Activated CD4-positive, alpha-beta T cell treated with anti-CD3 and anti-CD28 coated beads for 1 hour (primary cell): Measurements from ENCODE around the gene IGFBPL1.
"Not testable (repeated sequence)": the region's sequence is repeated elsewhere in the genome, so short reads cannot be mapped to it uniquely, and the experiment has no call there.

ENCODE experiments used
- DNase-seq: peaks from one replicate; pipeline ENCODE4 v3.0.0-alpha.2; 2020

Gene IGFBPL1, protein sequence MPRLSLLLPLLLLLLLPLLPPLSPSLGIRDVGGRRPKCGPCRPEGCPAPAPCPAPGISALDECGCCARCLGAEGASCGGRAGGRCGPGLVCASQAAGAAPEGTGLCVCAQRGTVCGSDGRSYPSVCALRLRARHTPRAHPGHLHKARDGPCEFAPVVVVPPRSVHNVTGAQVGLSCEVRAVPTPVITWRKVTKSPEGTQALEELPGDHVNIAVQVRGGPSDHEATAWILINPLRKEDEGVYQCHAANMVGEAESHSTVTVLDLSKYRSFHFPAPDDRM

DNA sequence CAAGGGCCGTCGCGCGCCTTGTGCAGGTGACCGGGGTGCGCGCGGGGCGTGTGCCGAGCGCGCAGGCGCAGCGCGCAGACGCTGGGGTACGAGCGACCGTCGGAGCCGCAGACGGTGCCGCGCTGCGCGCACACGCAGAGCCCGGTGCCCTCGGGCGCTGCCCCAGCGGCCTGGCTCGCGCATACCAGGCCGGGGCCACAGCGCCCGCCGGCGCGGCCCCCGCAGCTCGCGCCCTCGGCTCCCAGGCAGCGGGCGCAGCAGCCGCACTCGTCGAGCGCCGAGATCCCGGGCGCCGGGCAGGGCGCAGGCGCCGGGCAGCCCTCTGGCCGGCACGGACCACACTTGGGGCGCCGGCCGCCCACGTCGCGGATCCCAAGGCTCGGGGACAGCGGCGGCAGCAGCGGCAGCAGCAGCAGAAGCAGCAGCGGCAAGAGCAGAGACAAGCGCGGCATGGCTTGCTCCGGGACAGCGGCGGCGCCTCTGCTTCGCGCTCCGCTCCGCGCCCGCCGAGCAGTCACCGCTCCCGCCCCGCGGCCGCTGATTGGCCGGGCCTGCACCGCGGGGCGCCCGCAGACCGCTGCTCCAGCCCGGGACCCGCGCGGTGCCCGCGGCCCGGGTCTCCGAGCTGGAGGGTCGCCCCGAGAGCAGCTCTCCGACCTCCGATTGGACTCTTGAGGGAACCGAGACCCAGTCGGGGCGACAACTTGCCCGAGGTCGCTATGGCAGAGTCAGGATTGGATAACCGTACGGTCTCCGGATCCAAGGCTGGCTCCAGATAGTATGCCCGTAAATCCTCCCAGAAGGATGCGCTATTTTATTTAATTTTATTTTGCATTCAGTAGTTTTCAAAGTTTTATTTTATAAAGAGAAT is at the start of gene IGFBPL1:
Gene IGFBPL1 (minus strand): TSS at position 482 of the 871 bp plus-strand sequence. CDS start 30 bp downstream, at position 452.
- DNase-seq: no peak

DNA sequence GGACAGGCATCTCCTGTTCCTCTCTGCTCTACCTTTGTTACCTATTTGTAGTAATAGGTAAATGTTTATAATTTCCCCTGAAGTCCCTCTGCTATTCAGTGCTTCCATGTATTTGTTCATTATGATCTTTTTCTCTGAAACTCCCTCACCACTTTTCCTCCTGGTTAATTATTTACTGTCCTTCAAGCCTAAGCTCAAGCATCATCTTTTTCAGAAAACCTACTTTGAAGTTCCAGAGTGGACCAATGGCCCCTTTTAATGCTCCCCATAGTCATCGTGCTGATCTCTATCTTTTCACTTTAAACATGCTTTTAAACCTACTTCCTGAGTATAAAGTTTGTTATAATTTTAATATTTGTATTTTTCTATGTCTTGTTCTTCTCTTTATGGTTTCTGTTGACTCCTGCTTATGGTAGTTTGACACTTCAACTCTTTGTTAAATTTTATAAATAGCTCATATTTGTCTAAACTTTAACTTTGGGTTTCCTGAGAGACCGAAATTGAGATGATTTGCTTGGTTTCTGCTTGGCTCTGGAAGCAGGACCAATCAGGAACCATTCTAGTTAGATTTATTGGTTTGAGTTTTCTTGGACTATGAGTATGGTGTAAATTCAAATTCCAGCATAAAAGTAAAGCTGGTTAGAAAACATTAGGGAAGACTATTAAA is 48.5 kb upstream of the IGFBPL1 start:
- DNase-seq: not testable (repeated sequence)

DNA sequence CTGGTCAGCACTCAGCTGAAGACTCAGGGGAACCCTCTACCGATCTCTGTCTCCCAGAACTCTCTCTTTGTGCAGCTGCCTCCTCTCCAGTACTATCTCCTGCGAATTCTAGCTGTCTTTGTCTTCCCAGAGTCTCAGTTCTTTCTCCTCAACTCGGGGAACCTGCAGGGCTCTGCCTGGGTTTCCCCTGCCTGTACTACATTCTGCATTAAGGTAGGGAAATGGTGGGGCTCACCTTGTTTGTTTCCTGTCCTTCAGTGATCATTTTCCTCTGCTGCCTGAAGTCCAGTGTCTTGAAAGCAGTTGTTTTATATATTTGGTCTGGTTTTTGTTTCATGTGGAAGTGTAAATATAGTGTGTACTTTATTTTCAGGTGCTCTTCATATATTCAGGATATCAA is 43.1 kb upstream of the IGFBPL1 start:
- no peak for DNase-seq

DNA sequence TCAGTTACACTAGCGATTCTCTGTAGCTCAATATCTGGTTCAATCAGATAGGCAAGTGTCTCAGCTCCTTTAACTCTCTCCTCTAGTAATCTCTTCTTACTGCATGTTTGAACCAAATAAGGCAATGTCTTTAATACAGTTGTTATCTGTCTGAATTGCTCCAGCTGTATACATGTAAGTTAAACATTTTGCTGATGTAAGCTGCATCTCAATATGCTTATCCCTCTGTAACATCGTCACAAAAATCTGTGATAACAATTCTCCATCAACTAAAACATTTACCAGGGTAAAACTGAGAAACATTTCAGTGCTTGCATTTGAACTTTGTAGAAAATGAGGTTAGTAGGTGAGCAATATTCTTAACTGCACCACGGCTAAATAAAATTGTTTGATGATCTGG is 29.6 kb upstream of the IGFBPL1 start:
- DNase-seq: no peak

DNA sequence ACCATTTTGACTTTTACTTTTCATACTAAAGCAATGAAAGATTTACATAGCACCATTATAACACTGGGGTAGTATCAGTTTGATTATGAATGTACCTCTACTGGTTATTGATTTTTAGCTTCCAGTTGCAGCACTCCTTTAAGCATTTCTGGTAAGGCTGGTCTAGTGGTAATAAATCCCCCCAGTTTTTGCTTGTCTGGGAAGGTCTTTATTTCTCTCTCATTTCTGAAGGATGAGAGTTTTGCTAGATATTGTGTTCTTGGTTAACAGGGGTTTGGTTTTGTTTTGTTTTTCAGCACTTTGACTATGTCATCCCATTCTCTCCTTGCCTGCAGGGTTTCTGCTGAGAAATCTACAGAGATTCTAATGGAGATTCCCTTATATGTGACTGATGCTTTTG is 26.9 kb upstream of the IGFBPL1 start:
- no peak for DNase-seq

DNA sequence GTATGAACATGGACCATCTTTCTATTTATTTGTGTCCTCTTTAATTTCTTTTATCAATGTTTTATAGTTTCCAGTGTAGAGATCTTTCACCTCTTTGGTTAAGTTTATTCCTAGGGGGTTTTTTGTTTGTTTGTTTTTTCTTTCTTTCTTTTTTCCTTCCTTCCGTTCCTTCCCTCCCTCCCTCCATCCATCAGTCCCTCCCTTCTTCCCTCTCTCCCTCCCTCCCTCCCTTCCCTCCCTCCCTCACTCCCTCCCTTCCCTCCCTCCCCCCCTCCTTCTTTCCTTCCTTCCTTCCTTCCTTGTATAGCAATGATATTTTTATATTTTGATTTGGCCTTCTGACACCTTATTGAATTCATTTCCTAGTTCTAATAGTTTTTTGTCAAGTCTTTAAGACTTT is 23.4 kb upstream of the IGFBPL1 start:
- no peak for DNase-seq

DNA sequence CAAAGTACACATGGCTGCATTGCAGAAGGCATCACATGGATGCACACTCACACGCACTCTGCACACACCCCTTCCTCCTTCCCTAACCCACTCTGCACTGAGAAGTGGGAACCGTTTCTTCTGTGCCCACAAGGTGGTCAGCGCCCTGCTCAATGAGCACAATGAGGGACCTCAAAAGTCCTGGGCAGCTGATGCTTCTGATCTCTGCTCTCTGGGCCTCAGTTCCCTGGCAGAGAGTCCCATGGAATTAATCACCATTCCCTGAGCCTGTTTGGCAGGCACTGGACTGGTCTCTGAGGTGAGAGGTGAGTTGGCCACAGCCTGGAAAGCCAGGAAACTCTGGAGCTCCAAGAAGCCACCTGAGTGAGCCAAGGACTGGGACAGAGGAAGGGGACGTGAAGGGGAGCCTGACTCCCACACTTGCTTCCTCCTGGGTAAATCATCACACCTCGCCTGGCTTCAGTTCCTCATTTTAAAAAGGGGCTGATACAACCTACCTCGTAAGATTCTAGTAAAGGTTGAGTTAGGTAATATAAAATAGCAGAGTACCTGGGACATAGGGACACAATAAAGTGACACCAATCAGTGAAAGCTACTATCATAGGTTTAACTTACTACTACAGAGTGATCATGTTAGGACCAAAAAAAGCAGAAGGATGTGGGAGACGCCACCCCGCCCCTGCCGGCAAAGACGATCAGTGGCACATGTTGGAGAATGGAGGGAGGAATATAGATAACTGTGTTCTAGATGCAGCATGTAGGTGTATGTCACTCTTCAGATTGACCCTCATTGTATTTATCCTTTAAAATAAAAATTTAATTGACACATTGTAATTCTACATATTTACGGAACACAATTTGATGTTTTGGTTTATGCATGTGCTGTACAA is 21.1 kb upstream of the IGFBPL1 start:
- no peak for DNase-seq

DNA sequence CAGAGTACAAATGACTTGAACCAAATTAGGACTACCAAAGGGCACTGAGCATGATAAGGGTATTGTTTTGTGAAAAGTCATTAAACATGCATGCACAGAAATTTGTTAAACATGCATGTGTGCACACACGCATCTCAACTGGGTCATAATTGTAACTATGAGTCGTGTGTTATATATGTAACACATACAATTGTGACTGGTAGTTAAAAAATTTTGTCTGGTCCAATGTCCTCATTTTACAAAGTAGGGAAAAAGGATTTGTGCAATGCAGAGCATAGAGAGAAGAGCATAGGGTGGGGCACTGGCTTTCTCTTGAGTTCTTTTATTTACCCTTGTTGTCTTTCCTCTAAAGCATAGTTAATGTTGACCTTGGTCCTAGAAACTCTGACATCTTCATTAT is 19.3 kb upstream of the IGFBPL1 start:
- DNase-seq: no peak

DNA sequence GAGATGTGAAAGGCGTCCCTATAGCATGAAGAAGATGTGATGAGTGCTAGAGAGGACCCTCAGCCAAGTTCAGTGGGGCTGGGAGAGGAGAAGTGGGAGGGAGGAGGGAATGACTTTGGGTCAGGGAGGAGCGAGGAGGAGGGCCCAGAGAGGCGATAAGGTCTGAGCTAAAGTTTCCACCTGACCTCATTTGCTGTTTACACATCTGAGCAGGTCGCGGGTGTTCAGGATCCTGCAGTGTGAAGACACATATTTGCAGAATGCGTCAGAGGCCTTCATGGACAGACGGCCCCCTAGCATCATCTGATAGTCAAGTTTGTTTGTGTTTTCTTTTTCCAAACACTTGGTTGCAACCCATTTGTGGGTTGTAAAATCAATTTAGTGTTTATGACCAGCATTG is 18.9 kb upstream of the IGFBPL1 start:
- no peak for DNase-seq

DNA sequence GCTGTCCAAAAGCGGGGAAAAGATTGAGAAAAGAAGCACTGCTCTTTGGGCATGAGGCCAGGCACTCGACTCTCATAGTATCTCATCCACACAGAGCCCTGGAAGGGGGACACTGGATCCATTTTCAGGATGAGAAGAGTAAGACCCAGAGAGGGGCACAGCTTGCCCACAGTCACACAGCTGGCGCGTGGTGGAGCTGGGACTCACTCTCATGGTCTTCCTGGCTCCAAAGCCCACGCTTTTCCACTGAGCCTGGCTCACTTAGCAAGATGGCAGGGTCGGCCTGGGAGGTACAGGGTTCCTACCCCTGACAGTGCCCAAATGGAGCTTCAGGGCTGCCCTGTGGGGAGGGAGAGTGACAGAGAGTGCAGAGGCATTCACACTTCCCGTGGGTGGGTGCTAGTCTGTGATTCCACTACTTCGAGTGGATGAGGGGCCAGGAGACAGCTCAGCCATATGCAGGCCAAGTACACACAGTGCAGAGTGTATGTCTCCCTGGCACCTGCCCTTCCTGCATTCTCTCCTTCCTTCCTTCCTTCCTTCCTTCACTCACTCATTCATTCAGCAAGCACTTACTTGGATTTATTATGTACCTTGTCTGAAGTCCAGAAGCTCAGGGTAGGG is 18.3 kb upstream of the IGFBPL1 start:
- no peak for DNase-seq

DNA sequence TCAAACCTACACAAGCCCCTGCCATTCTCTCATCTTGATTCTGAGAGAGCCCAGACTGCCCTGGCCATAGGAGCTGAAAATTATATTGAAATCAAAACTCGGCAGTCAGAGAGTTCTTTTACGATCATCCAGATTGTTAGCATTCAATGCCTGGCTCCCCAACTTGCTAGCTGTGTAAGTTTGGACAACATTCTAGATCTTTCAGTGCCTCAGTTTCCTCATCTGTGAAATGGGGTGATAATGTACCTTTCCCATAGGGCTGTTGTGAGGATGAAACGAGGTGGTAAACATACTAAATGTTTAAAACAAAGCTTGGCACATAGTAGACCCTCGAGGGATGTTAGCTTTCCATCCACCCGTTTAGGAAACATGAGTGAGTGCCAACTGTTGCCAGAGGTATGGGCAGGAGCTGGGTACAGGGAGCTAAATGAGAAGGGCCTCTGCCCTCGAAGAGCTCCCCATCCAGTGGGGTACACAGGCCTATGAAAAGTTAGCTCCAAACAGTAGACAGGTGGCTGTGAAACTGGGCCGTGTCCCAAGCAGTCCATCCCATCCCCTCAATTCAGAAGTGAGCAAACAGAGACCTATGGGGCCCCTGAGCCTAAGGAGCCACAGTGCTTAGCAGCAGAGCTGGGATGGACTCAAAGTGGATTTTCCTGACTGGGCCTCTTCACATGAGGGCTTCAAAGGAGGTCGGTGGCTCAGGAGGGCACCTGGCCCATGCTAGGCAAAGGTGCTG is 17.3 kb upstream of the IGFBPL1 start:
- DNase-seq: no peak

DNA sequence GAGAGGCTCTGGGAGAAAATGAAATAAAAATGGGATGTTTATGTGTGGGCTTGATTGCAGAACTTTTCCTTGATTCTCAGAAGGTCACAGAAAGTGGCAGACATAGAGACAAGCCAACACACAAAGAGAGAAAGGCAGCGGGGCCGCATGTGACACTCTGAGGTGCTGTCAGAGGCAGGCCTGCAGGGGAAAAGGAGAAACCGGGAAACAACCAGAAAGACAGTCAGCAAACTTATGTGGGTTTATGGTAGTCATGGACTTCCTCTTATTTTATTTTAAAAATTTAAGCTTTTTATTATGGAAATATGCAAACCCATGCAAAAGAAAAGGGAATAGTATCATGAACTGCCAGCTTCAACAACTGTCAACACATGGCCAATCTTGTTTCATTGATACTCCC is 16.3 kb upstream of the IGFBPL1 start:
- DNase-seq: no peak

DNA sequence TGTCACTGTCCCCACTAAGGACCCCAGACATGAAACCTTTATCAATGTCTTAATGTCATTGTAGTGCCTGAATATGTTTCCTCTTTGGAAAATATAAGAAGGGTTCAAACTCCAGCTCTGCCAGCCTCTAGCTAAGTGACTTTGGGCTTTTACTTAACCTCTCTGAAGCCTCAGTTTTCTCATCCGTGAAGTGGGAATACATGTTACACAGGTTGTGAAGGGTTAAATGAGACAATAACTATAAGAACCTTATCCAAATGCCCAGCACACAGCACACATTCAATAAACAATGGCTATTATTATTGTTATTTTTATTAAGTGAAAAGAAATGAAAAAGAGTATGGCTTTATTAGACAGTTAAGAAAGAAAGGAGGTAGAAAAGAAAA is 15.7 kb upstream of the IGFBPL1 start:
- no peak for DNase-seq

DNA sequence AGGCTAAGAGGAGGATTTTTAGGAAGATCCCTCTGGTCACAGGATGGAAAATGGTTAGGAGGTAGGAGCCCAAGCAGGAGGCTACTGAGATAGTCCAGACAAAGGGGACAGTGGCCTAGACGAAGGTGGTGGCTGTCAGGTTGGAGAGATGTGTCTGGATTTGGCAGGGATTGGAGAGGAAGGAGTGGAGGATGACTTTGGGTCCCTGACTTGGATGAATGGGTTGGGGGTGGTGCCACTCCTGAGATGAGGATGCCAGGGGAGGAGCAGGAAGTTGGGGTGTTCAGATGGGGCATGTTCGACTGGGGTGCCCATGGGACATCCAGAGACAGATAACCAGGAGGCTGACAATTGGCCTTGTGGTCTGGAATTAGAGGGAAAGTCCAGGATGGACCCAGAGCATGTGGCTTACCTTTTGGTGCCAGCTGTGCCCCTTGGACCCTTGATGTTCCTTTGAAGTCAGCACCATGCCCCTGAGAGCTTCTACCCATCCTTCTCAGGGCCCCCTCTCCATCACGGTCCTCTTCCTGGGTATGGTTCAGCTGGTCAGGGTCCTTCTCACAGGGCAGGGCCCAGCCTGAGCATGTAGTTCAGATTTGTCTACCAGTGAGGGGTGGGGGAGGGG is 15.1 kb upstream of the IGFBPL1 start:
- no peak for DNase-seq

DNA sequence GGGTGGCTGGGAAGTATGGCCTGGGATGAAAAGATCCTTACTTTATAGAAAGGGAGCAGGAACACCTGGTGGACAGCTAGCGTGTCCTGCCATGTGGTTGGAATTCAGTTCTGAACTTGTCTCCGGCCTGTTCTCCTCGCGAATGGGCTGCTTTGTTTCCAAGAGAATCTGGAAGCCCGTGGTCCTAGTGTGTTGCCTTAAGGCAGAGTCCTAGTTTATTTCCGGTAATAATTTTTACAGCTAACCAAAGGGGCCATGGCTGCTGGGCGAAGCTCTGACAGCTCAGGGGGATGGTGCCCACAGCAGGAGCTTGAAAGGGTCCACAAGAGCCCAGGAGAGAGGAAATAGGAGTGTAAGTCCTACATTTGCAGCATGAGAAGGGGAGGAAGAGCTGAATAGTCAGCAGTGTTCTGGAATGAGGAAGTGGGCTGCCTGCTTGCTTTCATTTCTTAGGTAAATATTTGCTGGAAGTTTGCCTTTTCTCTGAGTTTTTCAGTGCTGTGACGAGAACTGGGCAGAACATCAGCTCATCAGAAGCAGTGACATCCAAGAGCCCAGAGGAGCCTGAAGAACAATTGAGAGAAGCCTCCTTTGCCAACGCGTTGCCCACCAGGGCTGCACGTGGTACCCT is 13.1 kb upstream of the IGFBPL1 start:
- no peak for DNase-seq

DNA sequence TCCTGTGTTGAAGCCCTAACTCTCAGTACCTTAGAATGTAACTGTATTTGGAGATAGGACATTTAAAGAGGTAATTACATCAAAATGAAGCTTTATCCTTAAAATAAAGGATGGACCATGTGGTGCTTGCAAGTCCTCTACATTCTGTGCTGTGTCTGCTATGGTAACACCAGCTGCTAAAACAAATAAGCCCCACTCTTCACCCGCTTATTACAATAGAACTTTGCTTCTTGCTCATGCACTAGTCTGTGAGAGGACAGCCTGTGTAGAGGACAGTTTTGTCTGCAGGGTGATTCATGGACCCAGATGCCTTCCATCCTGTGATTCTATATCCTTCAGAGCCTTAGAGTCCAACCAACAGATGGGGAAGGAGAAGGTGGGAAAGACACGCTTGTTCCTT is 12.5 kb upstream of the IGFBPL1 start:
- no peak for DNase-seq

DNA sequence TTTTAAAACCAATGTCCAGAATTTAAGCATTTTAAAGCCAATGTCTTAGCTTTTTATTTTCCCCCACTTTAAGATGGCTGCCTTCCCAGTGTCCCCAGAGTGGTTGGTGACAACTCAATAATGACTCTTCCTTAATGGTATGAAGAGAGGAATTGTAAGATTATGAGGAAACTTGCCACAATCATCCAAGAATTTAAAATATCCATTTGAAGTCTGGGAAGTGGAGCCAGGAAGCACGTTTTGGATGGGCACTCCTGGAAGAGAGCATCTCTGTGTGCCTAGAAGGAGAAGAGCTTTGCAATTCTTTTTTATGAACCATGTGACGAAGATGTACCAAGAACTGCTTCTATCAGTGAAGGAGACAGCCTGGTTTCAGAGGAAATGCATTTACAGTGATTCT is 11.3 kb upstream of the IGFBPL1 start:
- DNase-seq: no peak

DNA sequence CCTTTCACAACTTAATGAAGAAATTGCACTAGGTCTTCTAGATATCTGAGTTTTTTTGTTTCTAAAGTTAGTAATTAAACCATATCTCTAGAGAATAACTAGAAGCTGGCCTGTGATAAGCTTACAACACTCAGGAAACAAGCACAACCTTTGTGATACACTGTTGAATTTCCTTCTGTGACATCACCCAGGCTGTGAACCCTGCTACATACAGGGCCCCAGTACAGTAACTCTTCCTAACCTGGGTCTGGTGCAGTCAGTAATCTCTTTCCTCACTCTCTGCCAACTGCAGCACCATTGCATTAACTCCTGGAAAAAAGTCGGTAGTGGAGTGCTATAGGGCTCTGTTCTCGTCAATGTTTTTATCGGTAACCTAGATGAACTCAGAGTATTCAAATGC is 10.6 kb upstream of the IGFBPL1 start:
- no peak for DNase-seq

DNA sequence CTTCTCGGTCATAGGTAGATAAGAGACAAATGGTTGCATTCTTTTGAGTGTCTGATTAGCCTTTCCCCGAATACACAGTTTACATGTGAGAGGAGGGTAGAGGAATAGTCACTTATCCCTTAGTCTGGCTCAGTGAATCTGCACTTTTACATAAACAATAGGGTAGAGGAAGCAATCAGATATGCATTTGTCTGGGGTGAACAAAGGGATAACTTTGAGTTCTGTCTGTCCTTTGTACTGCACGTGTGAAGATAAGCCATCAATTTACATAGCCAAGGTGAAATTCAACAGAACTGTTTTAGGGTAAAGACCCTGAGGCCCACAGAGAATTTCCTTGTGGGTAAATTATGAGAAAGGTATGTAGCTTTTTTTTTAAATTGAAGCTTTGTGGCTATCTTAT is 10.1 kb upstream of the IGFBPL1 start:
- DNase-seq: no peak

DNA sequence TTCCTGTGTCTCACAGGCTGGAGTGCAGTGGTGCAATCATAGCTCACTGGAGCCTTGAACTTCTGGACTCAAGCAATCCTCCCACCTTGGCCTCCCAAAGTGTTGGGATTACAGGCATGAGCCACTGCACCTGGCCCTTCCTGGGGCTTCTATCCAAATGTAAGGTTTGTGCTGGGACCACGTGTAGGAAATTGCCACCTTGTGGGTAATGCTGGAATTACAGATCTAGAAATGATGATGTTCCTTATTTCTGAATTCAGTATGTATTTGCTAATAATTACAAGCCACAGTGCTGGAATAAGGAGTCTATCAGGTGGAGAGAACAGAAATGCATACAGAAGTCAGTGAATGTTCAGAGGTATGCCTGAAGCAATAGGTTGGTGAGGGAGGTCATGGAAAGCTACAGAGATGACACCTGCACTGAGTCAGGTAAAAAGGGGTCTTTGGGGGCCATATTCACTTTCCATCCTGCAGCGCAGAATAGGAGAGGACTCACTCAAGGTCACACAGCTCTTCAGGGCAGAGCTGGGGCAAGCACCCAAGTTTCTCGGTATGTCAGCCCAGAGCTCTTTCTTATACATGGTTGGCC is 8.8 kb upstream of the IGFBPL1 start:
- no peak for DNase-seq
